ENCODE data around the gene LETM1.
A peak's percentile ranks its signal among the peaks of the same experiment; 100 is the strongest.

The LETM1 gene

GRCh38 chr4:1843852-1844251 is 12.1 kb downstream of the LETM1 start:
- TF ChIP-seq PPARA (CRISPR knock-in tag; IDR thresholded peaks at IDR 0.05; ENCODE audit: borderline replicate concordance) (no peak), POU6F1 (CRISPR knock-in tag; IDR thresholded peaks at IDR 0.05; ENCODE audit: borderline replicate concordance, low read depth) (no peak), ZFP3 (CRISPR knock-in tag; IDR thresholded peaks at IDR 0.05) (no peak), SNAI2 (CRISPR knock-in tag; IDR thresholded peaks at IDR 0.05) (no peak), GLIS3 (CRISPR knock-in tag; IDR thresholded peaks at IDR 0.05) (no peak), ESRRG (CRISPR knock-in tag; IDR thresholded peaks at IDR 0.05) (no peak), ZC3H10 (CRISPR knock-in tag; IDR thresholded peaks at IDR 0.05) (no peak), RARB (CRISPR knock-in tag; IDR thresholded peaks at IDR 0.05) (no peak), CSRNP3 (CRISPR knock-in tag; IDR thresholded peaks at IDR 0.05) (no peak), OSR1 (CRISPR knock-in tag; IDR thresholded peaks at IDR 0.05) (no peak), ISL1 (CRISPR knock-in tag; IDR thresholded peaks at IDR 0.05) (no peak)
- TF ChIP-seq, protein P1, sequence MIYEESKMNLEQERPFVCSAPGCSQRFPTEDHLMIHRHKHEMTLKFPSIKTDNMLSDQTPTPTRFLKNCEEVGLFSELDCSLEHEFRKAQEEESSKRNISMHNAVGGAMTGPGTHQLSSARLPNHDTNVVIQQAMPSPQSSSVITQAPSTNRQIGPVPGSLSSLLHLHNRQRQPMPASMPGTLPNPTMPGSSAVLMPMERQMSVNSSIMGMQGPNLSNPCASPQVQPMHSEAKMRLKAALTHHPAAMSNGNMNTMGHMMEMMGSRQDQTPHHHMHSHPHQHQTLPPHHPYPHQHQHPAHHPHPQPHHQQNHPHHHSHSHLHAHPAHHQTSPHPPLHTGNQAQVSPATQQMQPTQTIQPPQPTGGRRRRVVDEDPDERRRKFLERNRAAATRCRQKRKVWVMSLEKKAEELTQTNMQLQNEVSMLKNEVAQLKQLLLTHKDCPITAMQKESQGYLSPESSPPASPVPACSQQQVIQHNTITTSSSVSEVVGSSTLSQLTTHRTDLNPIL (CRISPR knock-in tag; IDR thresholded peaks at IDR 0.05; ENCODE audit: low read depth): no peak
- TF ChIP-seq, protein P2, sequence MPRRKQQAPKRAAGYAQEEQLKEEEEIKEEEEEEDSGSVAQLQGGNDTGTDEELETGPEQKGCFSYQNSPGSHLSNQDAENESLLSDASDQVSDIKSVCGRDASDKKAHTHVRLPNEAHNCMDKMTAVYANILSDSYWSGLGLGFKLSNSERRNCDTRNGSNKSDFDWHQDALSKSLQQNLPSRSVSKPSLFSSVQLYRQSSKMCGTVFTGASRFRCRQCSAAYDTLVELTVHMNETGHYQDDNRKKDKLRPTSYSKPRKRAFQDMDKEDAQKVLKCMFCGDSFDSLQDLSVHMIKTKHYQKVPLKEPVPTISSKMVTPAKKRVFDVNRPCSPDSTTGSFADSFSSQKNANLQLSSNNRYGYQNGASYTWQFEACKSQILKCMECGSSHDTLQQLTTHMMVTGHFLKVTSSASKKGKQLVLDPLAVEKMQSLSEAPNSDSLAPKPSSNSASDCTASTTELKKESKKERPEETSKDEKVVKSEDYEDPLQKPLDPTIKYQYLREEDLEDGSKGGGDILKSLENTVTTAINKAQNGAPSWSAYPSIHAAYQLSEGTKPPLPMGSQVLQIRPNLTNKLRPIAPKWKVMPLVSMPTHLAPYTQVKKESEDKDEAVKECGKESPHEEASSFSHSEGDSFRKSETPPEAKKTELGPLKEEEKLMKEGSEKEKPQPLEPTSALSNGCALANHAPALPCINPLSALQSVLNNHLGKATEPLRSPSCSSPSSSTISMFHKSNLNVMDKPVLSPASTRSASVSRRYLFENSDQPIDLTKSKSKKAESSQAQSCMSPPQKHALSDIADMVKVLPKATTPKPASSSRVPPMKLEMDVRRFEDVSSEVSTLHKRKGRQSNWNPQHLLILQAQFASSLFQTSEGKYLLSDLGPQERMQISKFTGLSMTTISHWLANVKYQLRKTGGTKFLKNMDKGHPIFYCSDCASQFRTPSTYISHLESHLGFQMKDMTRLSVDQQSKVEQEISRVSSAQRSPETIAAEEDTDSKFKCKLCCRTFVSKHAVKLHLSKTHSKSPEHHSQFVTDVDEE (CRISPR knock-in tag; IDR thresholded peaks at IDR 0.05): no peak
- peak; percentile 12; the same call in 2 of the 3 replicates for ATAC-seq

DNA sequence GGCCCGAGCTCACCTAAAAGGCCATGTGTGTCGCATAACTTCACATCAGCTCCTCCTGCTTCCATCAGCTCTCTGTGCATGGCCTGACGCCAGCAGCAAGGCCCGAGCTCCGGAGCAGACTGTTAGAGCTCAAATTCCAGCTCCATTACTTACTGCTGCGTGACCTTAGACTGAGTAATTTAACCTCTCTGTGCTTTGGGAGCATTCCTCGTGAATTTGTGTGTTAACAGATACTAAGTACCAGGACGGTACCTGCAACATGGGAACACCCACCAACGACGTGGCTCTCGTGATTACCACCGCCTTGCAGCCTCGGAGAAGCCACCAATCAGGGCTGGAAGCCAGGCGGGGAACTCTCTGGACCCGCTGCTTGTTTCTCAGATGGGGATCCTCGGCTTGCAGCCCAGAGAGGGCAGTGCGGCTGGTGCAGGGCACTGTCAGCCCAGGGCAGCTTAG is 12.9 kb downstream of the LETM1 start:
- peak; percentile 96 for ATAC-seq

DNA sequence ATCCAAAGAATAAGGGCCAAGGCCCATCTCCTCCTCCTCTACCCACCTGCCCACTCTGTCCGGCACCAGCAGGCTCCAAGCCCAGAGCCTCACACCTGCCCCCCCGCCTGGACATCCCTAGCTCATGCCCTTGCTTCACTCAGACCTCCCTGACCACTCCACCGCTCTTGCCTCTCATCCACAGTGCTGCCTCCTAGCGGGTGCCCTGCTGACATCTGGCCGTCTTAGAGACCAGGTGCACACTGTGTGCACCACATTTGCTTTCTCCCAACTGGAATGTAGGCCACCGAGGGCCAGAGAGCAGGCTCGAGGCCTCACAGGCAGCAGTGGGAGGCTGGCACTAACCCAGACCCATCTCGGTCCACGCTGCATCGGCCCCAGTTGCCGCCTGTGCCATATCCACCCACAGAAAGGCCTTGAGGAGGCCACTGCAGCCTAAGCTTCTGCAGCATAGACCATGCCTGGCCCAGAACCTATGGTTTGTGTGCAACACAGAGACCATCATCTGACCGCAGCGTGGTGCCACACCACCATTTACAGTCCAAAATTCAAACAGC is 13.5 kb downstream of the LETM1 start:
- TF ChIP-seq GLIS3 (CRISPR knock-in tag; IDR thresholded peaks at IDR 0.05) (no peak), OSR1 (CRISPR knock-in tag; IDR thresholded peaks at IDR 0.05) (no peak), ZFP30 (CRISPR knock-in tag; IDR thresholded peaks at IDR 0.05) (no peak), TOX (CRISPR knock-in tag; IDR thresholded peaks at IDR 0.05; ENCODE audit: borderline replicate concordance) (no peak), CSRNP3 (CRISPR knock-in tag; IDR thresholded peaks at IDR 0.05) (no peak), ISL1 (CRISPR knock-in tag; IDR thresholded peaks at IDR 0.05) (no peak), PPARA (CRISPR knock-in tag; IDR thresholded peaks at IDR 0.05; ENCODE audit: borderline replicate concordance) (no peak), ESRRG (CRISPR knock-in tag; IDR thresholded peaks at IDR 0.05) (no peak), BACH2 (CRISPR knock-in tag; IDR thresholded peaks at IDR 0.05; ENCODE audit: borderline replicate concordance) (no peak), SNAI2 (CRISPR knock-in tag; IDR thresholded peaks at IDR 0.05) (no peak)
- TF ChIP-seq, protein P1 (CRISPR knock-in tag; IDR thresholded peaks at IDR 0.05; ENCODE audit: low read depth): no peak
- ATAC-seq: peak; percentile 38

More for the DNA sequence above, 12.9 kb downstream of the LETM1 start:
- TF ChIP-seq ARNTL (CRISPR knock-in tag; IDR thresholded peaks at IDR 0.05; ENCODE audit: borderline replicate concordance, low read depth): no peak

Data from SK-N-SH treated with all-trans-retinoic acid at 6 μM for 48 hours (cell line).